ENCODE results near the gene PLAC1.

PLAC1 gene, protein sequence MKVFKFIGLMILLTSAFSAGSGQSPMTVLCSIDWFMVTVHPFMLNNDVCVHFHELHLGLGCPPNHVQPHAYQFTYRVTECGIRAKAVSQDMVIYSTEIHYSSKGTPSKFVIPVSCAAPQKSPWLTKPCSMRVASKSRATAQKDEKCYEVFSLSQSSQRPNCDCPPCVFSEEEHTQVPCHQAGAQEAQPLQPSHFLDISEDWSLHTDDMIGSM

DNA sequence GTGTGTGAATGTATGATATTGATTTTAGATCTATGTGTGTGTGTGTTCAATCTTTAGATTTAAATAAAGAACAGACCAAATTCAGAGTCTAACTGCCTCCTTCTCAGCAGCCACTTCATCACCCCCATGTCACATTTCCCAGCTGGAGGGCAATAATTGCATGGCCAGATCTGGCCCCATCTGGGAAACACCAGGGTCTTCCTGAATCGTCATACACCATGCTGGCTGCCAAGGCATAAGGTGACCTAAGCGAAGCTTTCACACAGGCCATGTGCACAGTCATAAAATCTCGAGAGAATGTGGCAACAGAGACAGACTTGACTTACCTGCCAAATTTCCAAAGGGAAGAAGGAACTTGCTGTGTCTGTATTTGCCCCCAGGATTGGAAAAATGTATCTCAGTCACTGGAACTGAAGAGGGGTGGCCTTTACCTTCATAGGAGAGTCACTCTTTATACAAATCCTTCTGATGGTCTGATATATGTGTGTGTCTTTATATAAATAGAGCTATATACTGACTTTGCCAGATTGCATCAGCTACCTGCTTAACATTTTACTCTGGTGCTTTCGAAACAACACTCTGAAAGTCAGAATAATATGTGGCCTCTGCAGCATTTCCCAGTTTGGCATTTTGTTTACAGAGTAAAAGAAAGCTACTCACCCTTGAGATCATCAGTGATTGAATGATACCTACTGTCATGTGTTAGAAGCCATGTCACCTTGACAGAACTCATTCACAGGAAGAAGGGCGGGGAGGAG lies at the start of gene PLAC1:
Gene PLAC1, minus strand, starts transcription at position 470 of the 758 bp plus-strand sequence. CDS start 91,789 bp downstream, outside the sequence.
- no peak for DNase-seq (ENCODE audit: low spot score)

DNA sequence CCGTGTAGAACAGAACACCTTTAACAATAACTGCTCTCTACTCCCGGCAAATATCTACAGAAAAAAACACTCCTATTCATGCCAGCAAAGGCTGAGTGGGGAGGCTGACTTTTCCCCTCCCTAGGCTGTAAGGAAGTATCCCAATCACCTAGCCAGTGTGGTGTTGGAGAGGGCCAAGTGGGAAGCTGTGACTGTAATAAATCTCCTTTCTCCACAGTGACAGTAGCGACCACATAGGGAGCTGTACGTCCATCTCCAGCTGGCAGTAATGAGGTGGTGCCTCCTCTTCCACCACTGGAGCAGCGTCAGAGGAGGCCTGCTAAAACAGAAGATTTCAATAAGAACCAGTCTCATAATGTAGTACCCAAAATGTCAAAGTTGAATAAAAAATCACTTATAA lies 47.9 kb upstream of the PLAC1 start:
- no peak for DNase-seq (ENCODE audit: low spot score)

DNA sequence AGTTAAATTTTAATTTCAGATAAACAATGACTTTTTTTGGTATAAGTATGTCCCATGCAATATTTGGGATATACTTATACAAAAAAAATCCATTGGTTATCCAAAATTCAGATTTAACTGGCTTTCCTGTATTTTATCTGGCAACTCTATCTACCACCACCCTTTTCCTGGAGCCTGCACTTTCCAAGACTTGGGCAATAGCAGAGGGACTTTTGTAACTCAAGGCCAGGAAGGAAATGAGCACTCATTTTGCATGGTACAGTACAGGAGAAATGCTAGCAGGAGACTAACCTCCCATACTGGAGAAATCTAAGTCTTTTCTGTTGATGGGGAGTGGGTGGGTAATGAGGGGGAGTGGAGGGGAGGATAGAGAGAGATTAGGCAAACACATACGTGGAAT lies 37.7 kb upstream of the PLAC1 start:
- no peak for DNase-seq (ENCODE audit: low spot score)

DNA sequence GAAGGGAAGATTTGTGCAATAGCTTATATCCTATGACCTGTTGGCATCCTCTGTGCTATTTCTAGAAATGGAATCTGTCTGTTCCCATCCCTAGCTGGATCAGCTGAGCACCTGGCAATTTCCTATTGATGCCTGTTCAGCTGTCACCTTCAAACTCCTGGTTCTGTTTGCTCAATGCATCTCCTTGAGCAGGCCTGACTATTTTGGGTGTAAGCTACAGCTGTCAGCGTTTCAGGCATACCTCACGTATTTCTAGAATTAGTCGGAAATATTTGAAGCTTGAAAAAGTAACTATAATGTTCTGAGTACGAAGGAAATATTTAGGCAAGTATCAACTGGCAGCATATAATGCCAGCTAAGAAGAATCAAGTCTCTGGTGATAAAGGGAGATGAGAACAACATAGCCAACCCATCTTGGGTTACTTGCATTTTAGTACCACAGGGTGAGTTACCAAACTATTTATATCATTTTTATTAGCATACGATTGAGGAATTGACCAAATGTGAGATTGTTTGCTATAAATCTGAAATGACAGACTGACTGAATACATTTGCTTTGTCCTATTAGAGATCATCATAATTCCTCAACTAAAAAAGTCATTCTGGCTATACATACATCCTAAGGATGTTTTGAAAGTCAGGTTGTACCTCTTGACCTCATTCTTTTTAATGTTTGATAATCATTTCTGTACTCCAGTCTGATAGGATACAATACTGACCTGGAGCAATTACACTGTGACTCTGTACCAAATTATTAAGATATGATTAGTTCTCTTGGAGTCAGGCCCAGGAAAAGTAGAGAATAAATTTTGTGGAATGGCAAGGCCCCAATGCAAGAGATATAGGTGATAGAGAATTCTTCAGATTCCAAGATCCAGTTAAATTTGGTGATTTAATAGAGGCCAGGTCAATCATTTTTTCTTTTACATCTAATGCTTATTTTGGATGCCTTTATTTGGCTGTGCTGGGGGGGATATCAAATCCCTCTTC lies 36.4 kb upstream of the PLAC1 start:
- DNase-seq (ENCODE audit: low spot score): no peak

DNA sequence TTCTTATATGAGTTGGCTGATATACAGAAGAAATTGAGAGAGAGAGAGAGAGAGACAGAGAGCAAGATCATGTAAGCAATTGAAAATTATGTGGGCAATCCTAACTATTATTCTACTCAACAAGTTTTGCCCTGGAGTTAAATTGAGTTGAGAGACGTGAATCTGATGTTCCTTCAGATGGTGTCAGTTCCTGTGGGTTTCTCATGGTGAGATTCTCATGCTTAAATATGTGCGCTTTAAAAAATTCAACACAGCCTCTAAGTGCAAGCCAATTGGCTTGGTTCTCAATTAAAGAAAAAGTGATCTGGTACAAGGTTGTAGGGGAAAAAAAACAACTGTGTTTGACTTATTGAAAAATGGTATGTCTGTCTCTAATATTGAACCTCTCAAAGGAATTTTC lies 35.4 kb upstream of the PLAC1 start:
- DNase-seq (ENCODE audit: low spot score): no peak

DNA sequence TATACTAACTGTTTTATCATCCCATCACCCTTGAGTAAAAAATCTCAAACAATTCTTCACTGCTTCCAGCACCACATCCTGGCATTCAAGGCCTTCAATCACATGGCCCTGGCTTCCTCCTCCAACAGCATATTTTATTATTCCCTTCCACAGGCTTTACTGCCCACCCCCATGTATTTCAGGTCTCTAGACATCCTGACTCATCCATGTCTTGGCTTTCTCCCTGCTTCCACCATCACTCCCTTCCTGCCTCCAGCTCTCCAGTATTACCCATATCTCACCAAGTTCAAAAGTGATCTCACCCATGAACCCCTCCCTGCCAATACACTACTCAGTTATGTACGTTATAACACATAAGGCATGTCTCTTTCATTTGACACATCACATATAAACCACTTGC lies 34.7 kb upstream of the PLAC1 start:
- no peak for DNase-seq (ENCODE audit: low spot score)

DNA sequence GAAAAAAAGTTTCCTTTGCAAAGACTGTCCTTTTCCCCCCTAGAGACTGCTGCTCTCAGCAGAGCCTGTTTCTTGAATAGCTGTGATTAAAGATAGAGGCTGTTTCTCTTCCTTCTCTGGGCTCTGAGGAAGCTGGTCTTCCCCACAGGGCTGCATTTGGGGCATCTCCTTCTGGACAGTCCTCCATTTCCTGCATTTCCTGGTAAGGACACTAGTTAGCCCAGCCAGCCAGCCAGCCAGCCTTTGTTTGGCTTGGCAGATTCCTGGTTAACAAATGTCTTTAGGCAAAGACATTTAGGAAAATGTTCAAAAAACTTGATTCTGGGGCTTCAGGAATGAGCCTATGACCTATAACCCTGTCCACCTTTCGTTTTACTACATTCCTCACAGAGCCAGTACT lies 34.0 kb upstream of the PLAC1 start:
- DNase-seq (ENCODE audit: low spot score): peak; percentile 6

DNA sequence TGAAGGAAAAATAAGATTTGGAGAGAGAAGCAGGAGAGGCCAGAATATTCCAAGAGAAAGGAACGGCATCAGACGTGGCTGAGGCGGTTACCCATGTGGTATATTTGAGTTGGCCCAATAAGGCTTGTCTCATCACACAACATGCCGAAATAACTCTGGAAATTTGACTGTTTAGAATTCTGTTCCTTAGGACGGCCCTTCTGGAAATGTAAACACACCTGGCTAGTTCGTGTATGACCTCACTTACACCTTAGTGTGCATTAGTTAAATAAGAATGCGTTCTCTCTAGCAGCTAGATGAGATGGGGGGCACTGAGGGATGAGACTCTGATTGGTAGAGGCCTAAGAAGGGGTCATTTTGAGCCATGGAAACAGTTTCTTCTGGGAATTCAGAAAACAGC lies 33.2 kb upstream of the PLAC1 start:
- DNase-seq (ENCODE audit: low spot score): no peak

DNA sequence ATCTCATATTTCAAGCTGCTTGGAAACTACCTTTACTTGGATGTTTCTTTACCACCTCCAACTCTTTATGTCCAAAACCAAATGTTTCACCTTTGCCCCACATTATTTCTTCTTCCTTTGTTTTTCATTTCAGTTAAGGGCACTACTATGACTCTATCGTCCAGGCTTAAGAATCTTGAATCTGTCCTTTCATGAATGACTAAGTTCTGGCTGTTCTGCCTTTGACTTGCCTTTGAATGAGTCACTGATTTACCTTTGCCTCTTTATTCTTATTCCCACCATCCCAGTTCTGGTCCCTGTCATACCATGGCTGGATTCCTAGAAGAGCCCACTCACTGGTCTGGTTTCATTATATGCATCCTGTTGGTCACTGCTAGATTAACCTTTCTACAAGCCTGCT lies 30.6 kb upstream of the PLAC1 start:
- DNase-seq (ENCODE audit: low spot score): no peak

DNA sequence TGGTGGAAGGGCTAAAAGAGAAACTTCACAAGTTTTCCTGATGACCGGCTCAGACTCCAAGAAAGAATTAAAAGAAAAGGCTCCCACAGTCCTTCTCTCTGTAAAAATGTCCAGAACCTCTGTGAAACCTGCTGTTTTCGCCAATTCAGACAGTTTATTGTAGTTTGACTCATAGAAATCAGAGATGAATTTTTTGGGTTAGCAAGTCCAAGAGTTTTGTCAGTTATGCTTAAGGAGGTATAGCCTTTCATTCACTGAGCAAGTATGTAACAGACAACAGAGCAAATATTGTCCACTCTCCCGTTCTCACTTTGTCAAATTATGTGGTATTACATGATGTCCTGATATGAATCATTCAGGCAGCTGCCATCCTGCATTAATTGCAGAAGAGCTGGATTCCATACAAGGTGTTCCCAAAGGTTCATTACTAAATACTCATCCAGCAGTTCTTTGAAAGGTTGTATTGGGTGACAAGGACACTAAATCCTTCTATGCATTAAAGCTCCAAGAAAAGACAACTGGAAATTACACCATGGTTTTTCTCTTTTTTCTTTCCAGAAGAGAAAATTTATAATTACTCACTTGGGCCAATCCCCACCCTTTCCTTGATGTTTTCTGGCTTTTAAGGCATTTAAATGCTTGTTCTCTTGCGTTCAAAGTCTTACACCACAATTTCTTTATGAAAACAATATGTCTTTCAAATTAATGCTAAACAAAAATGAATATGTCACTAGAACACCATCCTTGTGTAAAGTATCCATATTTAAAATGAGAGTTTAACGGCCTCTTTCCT lies 30.0 kb upstream of the PLAC1 start:
- DNase-seq (ENCODE audit: low spot score): no peak

DNA sequence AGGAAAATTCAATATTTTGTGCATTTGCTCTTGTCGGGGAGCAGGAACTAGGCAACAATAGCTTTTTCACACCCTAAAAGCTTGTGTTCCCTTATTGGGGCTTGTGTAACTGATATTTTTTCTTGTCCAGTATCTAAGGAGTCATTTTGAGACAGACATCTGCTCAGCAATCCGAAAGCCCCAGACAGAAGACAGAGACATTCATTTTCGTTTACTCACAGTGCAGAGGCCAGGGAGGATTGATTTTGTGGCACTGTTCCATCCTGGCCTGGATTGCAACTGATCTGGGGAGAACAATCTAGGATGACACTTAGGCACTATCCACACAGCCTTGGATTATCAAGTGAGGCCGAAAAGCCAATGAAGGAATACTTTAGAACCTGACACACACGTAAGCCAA lies 27.4 kb upstream of the PLAC1 start:
- DNase-seq (ENCODE audit: low spot score): no peak

DNA sequence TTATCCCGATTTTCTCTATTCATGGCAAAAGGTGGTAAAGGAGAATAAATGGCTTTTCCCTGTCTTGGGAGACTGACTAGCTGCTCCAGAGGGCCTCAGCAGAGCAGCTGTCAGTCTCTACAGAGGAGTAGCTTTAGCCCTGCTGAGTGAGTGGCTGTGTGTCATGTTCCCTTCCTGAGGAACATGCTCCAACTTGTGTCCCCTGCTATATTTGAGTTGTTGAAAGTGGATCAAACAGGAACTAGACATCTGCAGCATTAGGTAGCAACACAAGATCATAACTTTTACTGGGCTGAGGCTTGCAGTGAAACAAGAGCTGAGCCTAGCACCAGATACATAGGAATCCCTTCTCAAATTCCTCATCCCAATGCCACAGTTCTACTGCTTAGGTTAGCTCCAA lies 26.7 kb upstream of the PLAC1 start:
- DNase-seq (ENCODE audit: low spot score): no peak

DNA sequence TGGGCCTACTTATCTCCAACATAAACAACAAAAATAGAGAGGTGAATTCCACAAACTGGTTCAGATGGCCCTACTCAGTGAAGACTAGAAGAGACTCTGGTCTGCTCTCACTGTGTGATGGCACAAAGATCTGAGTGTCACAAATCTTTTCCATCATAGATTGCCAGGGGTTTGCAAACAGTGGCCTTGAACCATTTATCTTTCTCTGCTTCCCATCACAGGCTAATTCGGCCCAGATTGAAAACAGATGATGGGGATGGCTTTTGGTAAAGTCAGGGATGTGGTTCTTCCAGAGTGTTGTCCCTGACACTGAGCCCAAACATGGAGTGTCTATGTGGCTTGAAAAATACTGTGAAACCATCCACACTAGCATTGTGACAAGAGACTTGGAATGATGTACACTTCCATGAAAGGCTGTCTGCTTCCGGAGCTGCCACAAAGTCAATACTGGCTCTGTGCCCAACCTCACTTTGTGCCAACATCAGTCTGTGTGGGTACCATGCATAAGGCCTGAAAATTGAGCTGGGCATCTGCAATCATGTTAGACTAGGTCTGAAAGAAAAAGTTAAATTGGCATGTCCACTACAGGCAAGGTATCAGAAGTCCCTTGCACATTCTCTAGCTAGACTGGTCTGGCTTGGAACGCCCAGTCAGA lies 25.2 kb upstream of the PLAC1 start:
- no peak for DNase-seq (ENCODE audit: low spot score)

DNA sequence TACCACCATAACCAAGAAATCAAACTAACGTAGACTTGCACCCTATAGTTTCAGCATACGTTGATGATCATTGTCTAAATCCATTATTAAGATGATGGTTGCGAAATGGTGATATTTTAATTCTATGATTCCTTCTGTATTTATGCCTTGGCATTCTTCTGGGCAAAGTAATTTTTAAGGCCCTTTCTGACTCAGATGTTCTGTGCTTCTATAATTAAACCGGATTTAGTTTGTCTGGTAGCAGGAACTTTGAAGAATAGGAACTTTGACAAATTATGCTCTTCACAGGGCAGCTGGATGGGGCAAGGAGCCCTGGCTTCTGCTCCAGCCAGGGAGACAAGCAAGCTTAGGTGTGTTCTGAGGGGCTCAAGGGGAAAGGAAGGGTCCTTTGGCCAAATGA lies 23.8 kb upstream of the PLAC1 start:
- no peak for DNase-seq (ENCODE audit: low spot score)

DNA sequence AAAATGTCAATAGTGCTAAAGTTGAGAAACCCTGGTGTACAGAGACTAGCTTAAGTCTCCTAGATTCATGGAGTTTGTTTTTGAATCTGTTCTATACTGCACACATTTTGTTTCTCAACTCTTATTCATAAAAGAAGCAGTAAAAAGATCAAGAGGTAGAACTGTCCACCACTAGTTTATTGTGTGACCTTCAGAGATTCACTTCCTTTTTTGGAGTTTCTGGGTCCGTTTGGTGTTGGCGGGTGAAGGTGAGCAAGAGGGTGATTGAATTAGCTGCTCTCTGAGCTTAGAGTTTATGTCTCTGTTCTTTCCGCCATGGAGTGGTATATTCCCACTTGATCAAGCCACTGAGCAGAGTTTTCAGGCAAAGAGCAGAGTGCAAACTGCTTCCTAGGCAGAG lies 21.4 kb upstream of the PLAC1 start:
- DNase-seq (ENCODE audit: low spot score): no peak

DNA sequence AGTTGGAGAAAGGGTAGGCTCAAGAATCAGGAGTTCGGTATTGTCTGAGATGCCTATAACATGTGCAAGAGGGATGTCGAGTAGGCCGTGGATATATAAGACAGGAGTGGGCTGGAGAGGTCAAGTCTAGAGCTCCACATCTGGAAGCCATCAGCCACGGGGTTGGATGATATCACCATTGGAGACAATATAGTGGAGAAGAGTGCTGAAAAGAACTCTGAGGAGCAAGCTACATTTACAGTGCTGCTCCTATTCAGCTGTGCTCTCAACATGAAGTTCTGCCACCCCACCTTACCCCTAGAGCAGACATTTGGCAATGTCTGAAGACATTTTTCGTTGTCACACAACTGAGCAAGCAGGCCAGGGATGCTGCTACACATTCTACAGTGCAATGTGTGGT lies 20.9 kb upstream of the PLAC1 start:
- no peak for DNase-seq (ENCODE audit: low spot score)

DNA sequence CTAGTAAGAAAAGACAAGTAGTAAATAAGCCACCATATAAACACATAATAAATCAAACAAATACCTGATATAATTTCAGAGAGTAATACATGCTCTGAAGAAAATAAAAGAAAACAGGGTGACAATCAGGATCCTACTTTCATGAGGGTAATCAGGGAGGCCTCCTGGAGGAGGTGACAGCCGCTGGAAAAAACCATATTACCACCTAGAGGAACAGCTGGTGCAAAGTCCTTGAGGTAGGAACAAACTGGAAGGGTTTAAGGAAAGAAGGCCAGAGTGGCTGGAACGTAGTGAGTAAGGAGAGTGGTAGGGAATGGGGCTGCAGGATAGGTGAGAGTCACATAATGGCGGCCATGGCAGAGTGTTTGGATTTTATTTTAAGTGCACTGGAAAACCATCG lies 19.1 kb upstream of the PLAC1 start:
- no peak for DNase-seq (ENCODE audit: low spot score)

DNA sequence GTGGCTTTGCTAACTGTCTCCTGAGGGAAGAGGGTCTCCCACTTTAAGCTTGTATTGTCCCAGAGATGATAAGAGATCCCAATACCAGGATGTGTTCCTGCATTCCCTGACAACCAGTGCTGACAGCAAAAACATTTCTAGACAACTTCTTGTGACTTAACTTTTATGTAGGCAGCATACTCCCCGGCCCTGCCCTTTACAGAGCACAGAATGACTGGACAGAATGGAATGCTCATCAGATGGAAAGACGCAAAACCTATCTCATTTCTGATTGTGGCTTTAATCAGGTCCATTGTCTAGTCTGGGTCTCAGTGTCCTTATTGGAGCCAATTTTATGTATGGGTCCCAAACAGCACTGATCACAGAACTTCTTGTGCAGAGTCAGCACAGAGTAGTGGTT lies 18.2 kb upstream of the PLAC1 start:
- DNase-seq (ENCODE audit: low spot score): no peak

DNA sequence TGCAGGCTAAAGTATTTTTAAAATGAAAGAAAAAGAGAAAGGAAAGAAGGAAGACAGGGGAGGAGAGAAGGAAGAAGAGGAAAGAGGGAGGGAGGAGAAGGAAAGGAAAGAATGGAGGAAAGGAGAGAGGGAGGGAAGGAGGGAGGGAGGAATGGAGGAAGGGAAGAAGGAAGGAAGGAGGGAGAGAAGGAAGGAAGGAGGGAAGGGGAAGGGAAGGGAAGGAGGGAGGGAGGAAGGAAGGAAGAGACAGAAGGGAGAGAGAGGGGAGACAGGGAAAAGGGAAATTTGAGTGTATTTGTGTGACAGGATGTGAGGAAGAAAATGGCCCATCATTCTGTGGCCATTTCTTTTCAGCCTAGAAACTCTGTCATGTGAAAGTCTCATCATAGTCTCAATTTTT lies 14.9 kb upstream of the PLAC1 start:
- DNase-seq (ENCODE audit: low spot score): no peak

DNA sequence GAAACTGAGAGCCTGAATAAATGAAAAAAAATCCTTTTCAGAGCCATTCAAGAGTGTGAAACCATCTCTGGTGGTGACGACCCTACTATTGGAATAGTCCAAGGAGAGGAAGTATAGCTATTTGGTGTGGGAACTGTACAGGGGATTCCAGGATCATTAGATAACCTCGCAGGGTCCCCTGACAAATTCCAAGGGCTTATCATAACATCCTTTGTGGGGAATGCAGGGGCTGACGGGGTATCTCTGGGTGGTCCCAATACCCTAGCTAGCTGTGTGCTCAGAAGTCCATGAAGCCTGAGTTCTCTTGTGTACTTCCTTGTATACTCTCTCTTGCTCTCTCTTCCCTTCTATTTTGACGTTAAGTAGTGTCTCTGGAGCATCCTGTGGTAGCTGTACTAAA lies 13.8 kb upstream of the PLAC1 start:
- no peak for DNase-seq (ENCODE audit: low spot score)

DNA sequence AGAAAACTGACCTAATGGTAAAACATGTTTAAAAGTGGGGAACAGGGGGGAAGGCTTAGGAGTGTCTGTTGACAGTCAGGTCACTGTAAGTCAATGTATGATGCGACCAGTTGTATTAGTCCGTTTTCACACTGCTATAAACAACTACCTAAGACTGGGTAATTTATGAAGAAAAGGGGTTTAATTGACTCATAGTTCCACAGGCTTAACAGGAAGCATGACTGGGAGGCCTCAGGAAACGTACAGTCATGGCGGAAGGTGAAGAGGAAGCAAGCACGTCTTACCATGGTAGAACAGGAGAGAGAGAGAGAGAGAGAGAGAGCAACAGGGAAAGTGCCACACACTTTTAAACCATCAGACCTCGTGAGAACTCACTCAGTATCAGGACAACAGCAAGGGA lies 13.0 kb upstream of the PLAC1 start:
- no peak for DNase-seq (ENCODE audit: low spot score)
